GM23248 (cell line): ENCODE data around the gene ZNRF2. TPM values are rescaled to one million over a fixed set of nuclear protein-coding genes. Genes with fewer than 3 reads are reported as not detected.
"Not testable (repeated sequence)": the region's sequence is repeated elsewhere in the genome, so short reads cannot be mapped to it uniquely, and the experiment has no call there.

Experiments used
- DNase-seq: peaks from one replicate; pipeline ENCODE4 v3.0.0-alpha.2; 2015
- H2AFZ ChIP-seq: fragments of 200-600 bp; sonication (generic); 2 replicates; pipeline ENCODE4 v1.6.1; 2016; ENCODE audit warnings: antibody characterized with exemption
- H3F3A ChIP-seq: fragments of 200-600 bp; sonication (generic); 2 replicates; pipeline ENCODE4 v1.6.1; 2016; ENCODE audit warnings: mild to moderate bottlenecking, antibody characterized with exemption, mixed run types; ENCODE audit not compliant: insufficient read depth
- H3K27ac ChIP-seq: fragments of 200-600 bp; sonication (generic); 2 replicates; pipeline ENCODE4 v1.5.1; 2016; ENCODE audit warnings: mild to moderate bottlenecking
- H3K27me3 ChIP-seq: fragments of 200-600 bp; sonication (generic); replicated peaks from 2 replicates; pipeline ENCODE4 v1.6.1; 2016; ENCODE audit warnings: mild to moderate bottlenecking; ENCODE audit not compliant: insufficient read depth
- H3K36me3 ChIP-seq: fragments of 200-600 bp; sonication (generic); 2 replicates; pipeline ENCODE4 v1.6.1; 2016; ENCODE audit warnings: low read depth, mild to moderate bottlenecking
- H3K4me1 ChIP-seq: fragments of 200-600 bp; sonication (generic); 2 replicates; pipeline ENCODE4 v1.6.1; 2016; ENCODE audit warnings: mild to moderate bottlenecking; ENCODE audit not compliant: insufficient read depth
- H3K4me2 ChIP-seq: fragments of 200-600 bp; sonication (generic); one replicate; pipeline ENCODE4 v1.6.1; 2016; ENCODE audit warnings: mild to moderate bottlenecking; ENCODE audit not compliant: unreplicated experiment
- H3K4me3 ChIP-seq: fragments of 200-600 bp; sonication (generic); 2 replicates; pipeline ENCODE4 v1.5.1; 2016; ENCODE audit warnings: mild to moderate bottlenecking
- H3K79me2 ChIP-seq: fragments of 200-600 bp; sonication (generic); 2 replicates; pipeline ENCODE4 v1.6.1; 2016; ENCODE audit warnings: mild to moderate bottlenecking; ENCODE audit not compliant: insufficient read depth
- H3K9ac ChIP-seq: fragments of 200-600 bp; sonication (generic); 2 replicates; pipeline ENCODE4 v1.6.1; 2016; ENCODE audit warnings: mild to moderate bottlenecking
- H3K9me2 ChIP-seq: fragments of 200-600 bp; sonication (generic); 2 replicates; pipeline ENCODE4 v1.6.1; 2016; ENCODE audit warnings: mixed run types, mild to moderate bottlenecking, moderate library complexity; ENCODE audit not compliant: insufficient read depth
- H3K9me3 ChIP-seq: fragments of 200-600 bp; sonication (generic); one replicate; pipeline ENCODE4 v1.6.1; 2017; ENCODE audit warnings: low read depth
- H4K20me1 ChIP-seq: fragments of 200-600 bp; sonication (generic); 2 replicates; pipeline ENCODE4 v1.6.0; 2016; ENCODE audit not compliant: insufficient read depth
- EZH2 ChIP-seq: fragments of 200-600 bp; sonication (generic); IDR thresholded peaks from 2 replicates; pipeline ENCODE4 v1.6.1; 2018; ENCODE audit warnings: antibody characterized with exemption, mild to moderate bottlenecking; ENCODE audit not compliant: insufficient read depth, poor library complexity, severe bottlenecking
- EZH2phosphoT487 ChIP-seq: fragments of 200-600 bp; sonication (generic); IDR thresholded peaks from 2 replicates; pipeline ENCODE4 v1.6.1; 2018; ENCODE audit warnings: antibody characterized with exemption, moderate library complexity, mild to moderate bottlenecking, low read depth; ENCODE audit not compliant: insufficient read depth
- WGBS, 2 experiments: methylation state at CpG; one replicate each; pipeline ENCODE4 v1.1.6; 2015 to 2017; ENCODE audit warnings: low lambda C conversion rate in 2 of 2, low coverage in 1 of 2; ENCODE audit errors: missing lambda C conversion rate in 2 of 2; 5-methylcytosine and 5-hydroxymethylcytosine counted together
- in situ Hi-C: fragments of 300-500 bp; cut with MboI; formaldehyde crosslinking; loops from 2 replicates; pipeline ENCODE4 v1.15.0; 2020
- polyA plus RNA-seq: library from polyadenylated mRNA; unstranded; fragments of >200 nt; fragmentation: Nextera tagmentation; extraction: Ambion mirVana; gene quantifications from 2 replicates; pipeline ENCODE4 v1.2.1, GENCODE V29; 2016
- total RNA-seq: library from RNA; depleted of rRNA; stranded (reverse); fragments of >200 nt; shearing (Covaris generic); gene quantifications from 2 replicates; pipeline ENCODE4 v1.2.3, GENCODE V29; 2014

ZNRF2 gene
- total and polyA plus RNA-seq, 2 experiments from 2014 or later, result 0.25 to 6.5 TPM

DNA sequence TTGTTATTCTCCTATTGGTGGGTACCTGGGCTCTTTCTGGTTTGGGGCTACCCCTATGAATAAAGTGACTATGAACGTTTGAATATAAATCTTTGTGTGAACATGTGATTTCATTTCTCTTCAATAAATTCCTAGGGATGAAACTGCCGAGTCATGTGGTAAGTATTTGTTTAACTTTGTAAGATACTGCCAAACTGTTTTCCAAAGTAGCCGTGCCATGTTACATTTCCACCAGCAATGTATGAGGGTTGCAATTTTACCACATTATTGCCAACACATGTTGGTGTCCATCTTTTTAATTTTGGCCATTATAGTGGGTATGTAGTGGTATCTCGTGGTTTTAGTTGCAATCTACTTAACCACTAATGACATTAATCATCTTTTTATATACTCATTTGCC, 94.7 kb downstream of the ZNRF2 start:
- Histone ChIP-seq H4K20me1 (no peaks in the 10 kb centered on the region), H3K27ac (no peak overlapping the region), H3K4me3 (no peak overlapping the region), H3K9ac (no peak overlapping the region), H3K9me2 (no peaks in the 10 kb centered on the region; the same call in 1 of the 2 replicates), H3K79me2 (no peaks in the 10 kb centered on the region), H2AFZ (no peak overlapping the region), H3K9me3 (no peaks in the 10 kb centered on the region), H3K27me3 (no peaks in the 10 kb centered on the region), H3K4me1 (peaks cover 6% of the 10 kb centered on the region; the same call in 1 of the 2 replicates), H3F3A (no peaks in the 10 kb centered on the region), H3K36me3 (no peaks in the 10 kb centered on the region), H3K4me2 (no peak overlapping the region)
- in situ Hi-C loops, result no loop called here
- DNase-seq, result peak; percentile 5
- 52 to 59% methylated on average over 4 of the region's 4 CpGs for WGBS, 2 experiments
- TF ChIP-seq EZH2phosphoT487, result no peak
- no peak for TF ChIP-seq EZH2

DNA sequence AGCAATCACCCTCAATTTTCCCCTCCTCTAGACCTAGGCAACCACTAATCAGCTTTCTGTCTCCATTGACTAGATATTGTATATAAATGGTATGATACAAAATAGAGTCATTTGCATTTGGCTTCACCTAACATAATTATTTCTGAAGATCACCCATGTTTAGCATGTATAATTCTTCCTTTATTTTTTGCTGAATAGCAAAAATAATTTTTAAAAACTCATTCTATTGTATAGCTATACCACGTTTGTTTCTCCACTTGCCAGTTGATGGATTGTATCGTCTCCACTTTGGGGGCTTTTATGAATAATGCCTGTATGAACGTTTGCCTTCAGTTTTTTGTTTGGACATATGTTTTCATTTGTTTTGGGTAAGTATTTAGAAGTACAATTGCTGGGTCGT, 95.3 kb downstream of the ZNRF2 start:
- H3K27ac ChIP-seq, result no peak overlapping the region
- no peak overlapping the region for H3K9ac ChIP-seq
- DNase-seq, result no peak
- TF ChIP-seq EZH2phosphoT487 (no peak), EZH2 (no peak)
- no peaks in the 10 kb centered on the region for H4K20me1 ChIP-seq
- no peaks in the 10 kb centered on the region for H3K27me3 ChIP-seq
- no peaks in the 10 kb centered on the region for H3K79me2 ChIP-seq
- H3K9me2 ChIP-seq, result no peaks in the 10 kb centered on the region; the same call in 1 of the 2 replicates
- 38% methylated on average over 4 of the region's 4 CpGs for WGBS, 2 experiments
- H3K4me2 ChIP-seq, result no peak overlapping the region
- no peaks in the 10 kb centered on the region for H3K9me3 ChIP-seq
- in situ Hi-C loops, result no loop called here
- H2AFZ ChIP-seq, result no peak overlapping the region
- H3F3A ChIP-seq, result no peaks in the 10 kb centered on the region
- H3K4me3 ChIP-seq, result no peak overlapping the region
- no peaks in the 10 kb centered on the region for H3K36me3 ChIP-seq
- H3K4me1 ChIP-seq, result peaks cover 6% of the 10 kb centered on the region; the same call in 1 of the 2 replicates

DNA sequence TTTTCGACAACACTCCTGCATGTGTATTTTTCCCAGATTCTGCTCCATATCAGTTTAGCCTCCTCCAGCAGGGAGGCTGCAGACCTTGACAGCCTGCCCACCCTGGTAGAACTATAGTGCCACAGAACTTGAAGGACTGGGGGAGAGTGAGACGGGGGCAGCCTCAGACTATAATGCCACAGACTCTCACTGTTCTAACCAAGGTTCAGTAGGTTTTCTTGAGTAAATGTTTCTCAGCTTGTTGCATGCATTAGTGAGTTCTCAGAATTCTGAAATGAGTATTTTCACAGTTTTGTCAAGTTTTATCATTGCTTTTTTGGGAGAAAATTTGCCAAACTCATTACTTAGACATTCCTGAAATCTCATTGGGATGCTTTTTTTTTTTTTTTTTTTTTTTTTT, 95.9 kb downstream of the ZNRF2 start:
- peaks cover 6% of the 10 kb centered on the region; the same call in 1 of the 2 replicates for H3K4me1 ChIP-seq
- H4K20me1 ChIP-seq, result no peaks in the 10 kb centered on the region
- H3K4me3 ChIP-seq, result no peak overlapping the region
- in situ Hi-C loops, result no loop called here
- H2AFZ ChIP-seq, result no peak overlapping the region
- no peaks in the 10 kb centered on the region; the same call in 1 of the 2 replicates for H3K9me2 ChIP-seq
- H3K27me3 ChIP-seq, result no peaks in the 10 kb centered on the region
- H3K4me2 ChIP-seq, result no peak overlapping the region
- no peaks in the 10 kb centered on the region for H3F3A ChIP-seq
- H3K36me3 ChIP-seq, result no peaks in the 10 kb centered on the region
- no peak overlapping the region for H3K27ac ChIP-seq
- H3K9ac ChIP-seq, result no peak overlapping the region
- TF ChIP-seq EZH2 (no peak), EZH2phosphoT487 (no peak)
- H3K9me3 ChIP-seq, result no peaks in the 10 kb centered on the region
- no peaks in the 10 kb centered on the region for H3K79me2 ChIP-seq
- WGBS, 2 experiments, result 92 to 100% methylated on average over 2 of the region's 2 CpGs
- no peak for DNase-seq

GRCh38 chr7:30380824-30381223, 96.4 kb downstream of the ZNRF2 start:
- H3K36me3 ChIP-seq, H4K20me1 ChIP-seq, H3K9me3 ChIP-seq, DNase-seq, H2AFZ ChIP-seq, H3F3A ChIP-seq, H3K27me3 ChIP-seq, H3K4me3 ChIP-seq, H3K9ac ChIP-seq, H3K4me2 ChIP-seq, H3K79me2 ChIP-seq, H3K27ac ChIP-seq, in situ Hi-C loops, H3K9me2 ChIP-seq, H3K4me1 ChIP-seq: not testable (repeated sequence)
- 84 to 91% methylated on average over 4 of the region's 4 CpGs for WGBS, 2 experiments

DNA sequence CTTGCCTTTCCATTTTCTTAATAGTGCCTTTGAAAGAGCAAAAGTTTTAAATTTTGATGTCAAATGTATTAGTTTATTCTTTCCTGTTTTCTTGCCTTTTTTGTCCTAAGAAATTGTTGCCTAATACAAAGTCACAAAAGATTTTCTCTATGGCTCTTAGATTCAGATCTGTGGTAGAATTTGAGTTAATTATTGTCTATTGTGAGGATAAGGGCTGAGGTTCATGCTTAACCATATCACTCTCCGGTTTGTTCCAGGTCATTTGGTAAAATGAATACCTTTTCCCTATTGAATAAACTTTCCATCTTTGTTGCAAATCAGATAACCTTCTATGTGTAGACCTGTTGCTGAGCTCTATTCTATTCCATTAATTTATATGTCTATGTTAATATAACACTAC, 98.2 kb downstream of the ZNRF2 start:
- in situ Hi-C loops, result no loop called here
- Histone ChIP-seq H3K36me3 (no peaks in the 10 kb centered on the region), H4K20me1 (no peaks in the 10 kb centered on the region), H3K27me3 (no peaks in the 10 kb centered on the region), H3F3A (no peaks in the 10 kb centered on the region), H3K9me2 (no peaks in the 10 kb centered on the region), H3K9me3 (no peaks in the 10 kb centered on the region), H3K4me1 (peaks cover 6% of the 10 kb centered on the region; the same call in 1 of the 2 replicates), H3K4me2 (no peak overlapping the region), H2AFZ (no peak overlapping the region), H3K4me3 (no peak overlapping the region), H3K79me2 (no peaks in the 10 kb centered on the region), H3K9ac (no peak overlapping the region), H3K27ac (no peak overlapping the region)
- no peak for TF ChIP-seq EZH2
- TF ChIP-seq EZH2phosphoT487, result no peak
- no peak for DNase-seq
- WGBS, 2 experiments, result 90 to 96% methylated on average over 1 of the region's 1 CpG
